ACC112 (cell line): ENCODE results near the gene SAP30L.

Experiments
- H2AFZ ChIP-seq: fragments of 200-600 bp; sonication (generic); one replicate; pipeline ENCODE4 v1.6.0; 2017; ENCODE audit warnings: antibody characterized with exemption, low read length; ENCODE audit not compliant: unreplicated experiment
- H3K27ac ChIP-seq: fragments of 200-600 bp; sonication (generic); 2 replicates; pipeline ENCODE4 v1.5.1; 2014; ENCODE audit warnings: low read depth, mild to moderate bottlenecking, antibody characterized with exemption, low read length, moderate library complexity
- H3K27me3 ChIP-seq: fragments of 200-600 bp; sonication (generic); 2 replicates; pipeline ENCODE4 v1.6.1; 2014; ENCODE audit warnings: mild to moderate bottlenecking, antibody characterized with exemption, low read length, moderate library complexity, mixed read lengths; ENCODE audit not compliant: insufficient read depth
- H3K36me3 ChIP-seq: fragments of 200-600 bp; sonication (generic); 2 replicates; pipeline ENCODE4 v1.6.1; 2016; ENCODE audit warnings: mild to moderate bottlenecking, antibody characterized with exemption, low read length, moderate library complexity, mixed read lengths; ENCODE audit not compliant: insufficient read depth
- H3K4me1 ChIP-seq: fragments of 200-600 bp; sonication (generic); one replicate; pipeline ENCODE4 v1.6.1; 2016; ENCODE audit warnings: low read length, mixed read lengths; ENCODE audit not compliant: insufficient read depth, unreplicated experiment, control insufficient read depth
- H3K4me3 ChIP-seq: fragments of 200-600 bp; sonication (generic); 2 replicates; pipeline ENCODE4 v1.5.1; 2014; ENCODE audit warnings: mild to moderate bottlenecking, low read depth, low read length
- H3K79me2 ChIP-seq: fragments of 200-600 bp; sonication (generic); one replicate; pipeline ENCODE4 v1.6.0; 2016; ENCODE audit warnings: low read length; ENCODE audit not compliant: control insufficient read depth, unreplicated experiment, insufficient read depth

The SAP30L gene

GRCh38 chr5:154419236-154419635 lies 26.6 kb upstream of the SAP30L start:
- Histone ChIP-seq H3K4me3 (no peak overlapping the region), H3K36me3 (peaks cover 9% of the 10 kb centered on the region; the same call in 1 of the 2 replicates), H3K79me2 (no peaks in the 10 kb centered on the region), H3K4me1 (no peaks in the 10 kb centered on the region), H2AFZ (no peak overlapping the region), H3K27me3 (no peaks in the 10 kb centered on the region), H3K27ac (no peak overlapping the region)

GRCh38 chr5:154421868-154422267 lies 23.9 kb upstream of the SAP30L start:
- H3K36me3 ChIP-seq: peaks cover 9% of the 10 kb centered on the region; the same call in 1 of the 2 replicates

GRCh38 chr5:154422298-154422697 lies 23.5 kb upstream of the SAP30L start:
- no peaks in the 10 kb centered on the region for H3K4me1 ChIP-seq
- no peak overlapping the region for H3K4me3 ChIP-seq
- no peak overlapping the region for H2AFZ ChIP-seq
- H3K79me2 ChIP-seq: no peaks in the 10 kb centered on the region
- peaks cover 9% of the 10 kb centered on the region; the same call in 1 of the 2 replicates for H3K36me3 ChIP-seq
- H3K27ac ChIP-seq: no peak overlapping the region
- no peaks in the 10 kb centered on the region for H3K27me3 ChIP-seq

More at GRCh38 chr5:154421868-154422267, 23.9 kb upstream of the SAP30L start:
- no peak overlapping the region for H3K4me3 ChIP-seq
- H3K27me3 ChIP-seq: no peaks in the 10 kb centered on the region
- no peaks in the 10 kb centered on the region for H3K4me1 ChIP-seq
- no peak overlapping the region for H2AFZ ChIP-seq
- no peak overlapping the region for H3K27ac ChIP-seq
- H3K79me2 ChIP-seq: no peaks in the 10 kb centered on the region

- H3K4me1 ChIP-seq: no peaks in the 10 kb centered on the region
- H3K27ac ChIP-seq: no peak overlapping the region
- H3K36me3 ChIP-seq: no peaks in the 10 kb centered on the region
- no peak overlapping the region for H3K4me3 ChIP-seq
- no peak overlapping the region for H2AFZ ChIP-seq
- no peaks in the 10 kb centered on the region for H3K27me3 ChIP-seq
- H3K79me2 ChIP-seq: no peaks in the 10 kb centered on the region
These were observed 17.6 kb upstream of the SAP30L start for GRCh38 chr5:154428208-154428607.

GRCh38 chr5:154429341-154429740 lies 16.5 kb upstream of the SAP30L start:
- Histone ChIP-seq H3K36me3 (no peaks in the 10 kb centered on the region), H3K4me3 (no peak overlapping the region), H3K27me3 (no peaks in the 10 kb centered on the region), H3K4me1 (no peaks in the 10 kb centered on the region), H3K27ac (no peak overlapping the region), H3K79me2 (no peaks in the 10 kb centered on the region), H2AFZ (no peak overlapping the region)

GRCh38 chr5:154430466-154430865 lies 15.3 kb upstream of the SAP30L start:
- no peak overlapping the region for H2AFZ ChIP-seq
- no peak overlapping the region for H3K27ac ChIP-seq
- H3K27me3 ChIP-seq: no peaks in the 10 kb centered on the region
- H3K4me1 ChIP-seq: no peaks in the 10 kb centered on the region
- H3K4me3 ChIP-seq: no peak overlapping the region
- no peaks in the 10 kb centered on the region for H3K79me2 ChIP-seq
- no peaks in the 10 kb centered on the region for H3K36me3 ChIP-seq

GRCh38 chr5:154430961-154431630 lies 14.7 kb upstream of the SAP30L start:
- Histone ChIP-seq H3K27me3 (no peaks in the 10 kb centered on the region), H2AFZ (no peak overlapping the region), H3K36me3 (peaks cover 5% of the 10 kb centered on the region), H3K79me2 (no peaks in the 10 kb centered on the region), H3K4me3 (no peak overlapping the region), H3K4me1 (no peaks in the 10 kb centered on the region), H3K27ac (no peak overlapping the region)

GRCh38 chr5:154435226-154435625 lies 10.6 kb upstream of the SAP30L start:
- Histone ChIP-seq H2AFZ (no peak overlapping the region), H3K79me2 (no peaks in the 10 kb centered on the region), H3K27ac (no peak overlapping the region), H3K36me3 (peaks cover 17% of the 10 kb centered on the region), H3K4me1 (peaks cover 4% of the 10 kb centered on the region), H3K27me3 (no peaks in the 10 kb centered on the region), H3K4me3 (no peak overlapping the region)

GRCh38 chr5:154437281-154437965 lies 8.4 kb upstream of the SAP30L start:
- H3K4me1 ChIP-seq: peaks cover 4% of the 10 kb centered on the region
- H3K36me3 ChIP-seq: peaks cover 25% of the 10 kb centered on the region
- H3K27ac ChIP-seq: no peak overlapping the region
- no peaks in the 10 kb centered on the region for H3K79me2 ChIP-seq
- H3K4me3 ChIP-seq: no peak overlapping the region
- no peaks in the 10 kb centered on the region for H3K27me3 ChIP-seq
- no peak overlapping the region for H2AFZ ChIP-seq

- peaks cover 25% of the 10 kb centered on the region for H3K36me3 ChIP-seq
- H3K27me3 ChIP-seq: no peaks in the 10 kb centered on the region
- H3K79me2 ChIP-seq: peaks cover 15% of the 10 kb centered on the region
- no peak overlapping the region for H3K27ac ChIP-seq
- no peak overlapping the region for H2AFZ ChIP-seq
- H3K4me1 ChIP-seq: peaks cover 4% of the 10 kb centered on the region
- no peak overlapping the region for H3K4me3 ChIP-seq
These were observed 5.3 kb upstream of the SAP30L start for GRCh38 chr5:154440540-154440939.

- peaks cover 13% of the 10 kb centered on the region; the same call in 1 of the 2 replicates for H3K36me3 ChIP-seq
- H3K79me2 ChIP-seq: peaks cover 23% of the 10 kb centered on the region
These were observed 3.0 kb upstream of the SAP30L start for GRCh38 chr5:154442801-154443200.

More at GRCh38 chr5:154442801-154443200, 3.0 kb upstream of the SAP30L start:
- Histone ChIP-seq H3K4me3 (no peak overlapping the region), H3K27ac (no peak overlapping the region), H3K4me1 (peaks cover 4% of the 10 kb centered on the region), H3K27me3 (no peaks in the 10 kb centered on the region), H2AFZ (no peak overlapping the region)
